ENCODE measurements around the gene B4GAT1.
A peak's percentile ranks its signal among the peaks of the same experiment; 100 is the strongest.
"Not testable (repeated sequence)": the region's sequence is repeated elsewhere in the genome, so short reads cannot be mapped to it uniquely, and the experiment has no call there.

The B4GAT1 gene

GRCh38 chr11:66363805-66364535, 16.5 kb upstream of the B4GAT1 start:
- peak; percentile 49 to 64 for DNase-seq (ENCODE audit: extremely low read depth in 1 of 2, low read depth in 1 of 2)

- DNase-seq (ENCODE audit: extremely low read depth in 1 of 2, low read depth in 1 of 2) = no peak
Observed at GRCh38 chr11:66363187-66363601, 15.8 kb upstream of the B4GAT1 start.

DNA sequence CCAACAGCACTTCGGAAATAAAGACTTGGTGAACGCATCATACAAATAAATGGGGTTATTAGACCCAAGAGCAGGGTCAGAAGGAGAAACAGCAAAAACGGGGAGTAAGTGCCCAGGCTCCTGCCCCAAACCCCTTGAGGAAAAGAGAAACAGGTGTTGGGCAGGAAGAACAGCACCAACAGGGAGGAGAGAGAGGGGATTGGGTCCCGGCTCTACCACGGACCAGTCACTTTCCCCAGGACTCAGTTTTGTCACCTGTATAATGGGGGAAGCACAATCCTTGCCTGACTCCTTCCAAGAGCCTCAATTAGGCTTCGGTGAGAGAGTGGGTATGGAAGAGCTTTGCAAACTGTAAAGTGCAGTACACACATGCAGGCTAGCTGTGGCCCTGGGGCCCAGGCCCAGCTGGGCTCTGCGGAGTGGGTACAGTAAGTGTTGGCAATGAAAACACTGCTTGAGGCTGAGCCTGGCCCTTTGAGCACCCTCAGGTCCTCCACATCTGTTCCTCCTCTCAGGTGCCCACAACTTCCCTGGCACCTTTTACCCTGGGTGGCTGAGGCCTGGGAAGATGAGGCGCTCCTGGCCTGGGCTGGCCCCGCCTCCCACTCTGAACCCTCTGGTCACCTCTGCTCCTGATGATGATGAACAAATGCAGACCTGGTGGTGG, 15.2 kb upstream of the B4GAT1 start:
- no peak for DNase-seq (ENCODE audit: extremely low read depth in 1 of 2, low read depth in 1 of 2)

DNA sequence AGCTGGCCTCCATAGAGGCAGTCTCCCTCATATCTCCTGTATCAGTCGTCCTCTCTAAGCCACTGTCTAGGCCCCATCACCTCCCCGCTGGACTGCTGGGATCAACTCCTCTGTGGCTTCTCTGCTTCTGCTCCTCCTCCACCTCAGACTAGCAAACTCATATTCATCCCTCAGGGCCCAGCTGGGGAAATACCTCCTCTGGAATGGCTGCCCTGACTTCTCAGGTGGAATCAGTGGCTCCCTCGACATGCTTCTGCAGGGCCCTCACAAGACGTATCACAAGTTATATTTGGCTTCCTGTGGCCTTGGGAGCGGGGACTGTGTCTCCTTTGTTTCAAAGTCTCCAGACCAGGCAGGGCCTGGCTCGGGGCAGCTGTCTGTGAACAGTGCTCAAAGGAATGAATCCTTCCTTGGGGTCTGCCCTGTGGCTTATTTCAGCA, 14.1 kb upstream of the B4GAT1 start:
- DNase-seq (ENCODE audit: extremely low read depth in 1 of 2, low read depth in 1 of 2) = no peak

DNA sequence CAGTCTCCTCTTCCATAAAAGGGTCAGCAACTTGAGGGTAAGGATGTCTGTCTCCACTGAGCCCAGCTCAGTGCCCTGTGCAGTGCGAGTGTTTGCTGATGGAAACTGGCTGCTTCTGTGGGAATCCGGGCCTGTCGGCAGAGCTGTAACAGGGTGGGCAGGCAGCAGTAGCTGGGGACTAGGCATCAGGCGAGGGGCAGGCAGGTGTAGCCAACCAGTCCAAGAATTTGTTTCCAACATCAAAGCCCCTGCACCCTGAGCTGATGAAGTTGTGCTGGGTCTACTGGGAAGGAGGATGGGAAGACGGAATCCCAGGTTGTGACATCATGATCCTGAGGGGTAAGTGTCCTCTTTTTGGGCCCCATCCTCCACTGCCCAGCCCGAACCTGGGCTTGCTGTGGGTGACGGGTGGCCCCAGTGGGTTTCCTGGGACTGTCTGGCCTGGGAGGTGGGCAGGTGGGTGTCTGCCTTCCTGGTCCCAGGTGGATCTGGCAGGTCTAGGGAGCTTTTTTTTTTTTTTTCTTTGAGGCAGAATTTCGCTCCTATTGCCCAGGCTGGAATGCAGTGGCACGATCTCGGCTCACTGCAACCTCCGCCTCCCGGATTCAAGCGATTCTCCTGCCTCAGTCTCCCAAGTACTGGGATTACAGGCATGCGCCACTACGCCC, 13.1 kb upstream of the B4GAT1 start:
- no peak for DNase-seq (ENCODE audit: extremely low read depth in 1 of 2, low read depth in 1 of 2)

DNA sequence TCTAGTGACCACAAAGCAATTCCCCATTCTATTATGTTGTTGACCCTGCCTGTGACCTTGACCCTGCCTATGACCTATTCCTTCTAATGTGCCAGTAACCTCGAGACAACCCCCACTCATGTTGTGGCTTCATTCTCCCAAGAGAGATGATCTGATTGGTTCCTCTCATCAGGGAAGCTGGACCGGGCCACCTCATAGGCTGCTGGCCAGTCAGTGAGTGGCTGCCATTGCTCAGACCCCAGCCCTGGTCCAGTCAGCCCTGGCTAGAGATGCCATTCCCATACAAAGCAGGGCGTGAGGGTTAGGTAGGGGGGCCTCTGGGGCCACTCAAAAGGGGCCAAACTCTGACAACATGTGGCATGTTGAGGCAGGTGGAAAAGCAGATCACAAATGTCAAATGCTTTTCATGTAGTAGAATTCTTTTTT, 12.2 kb upstream of the B4GAT1 start:
- no peak for DNase-seq (ENCODE audit: extremely low read depth in 1 of 2, low read depth in 1 of 2)

GRCh38 chr11:66350560-66351235, 3.3 kb upstream of the B4GAT1 start:
- not testable (repeated sequence) for DNase-seq (ENCODE audit: extremely low read depth in 1 of 2, low read depth in 1 of 2)

GRCh38 chr11:66349084-66349386, 1.6 kb upstream of the B4GAT1 start:
- no peak for DNase-seq (ENCODE audit: extremely low read depth in 1 of 2, low read depth in 1 of 2)

GRCh38 chr11:66346476-66347424, 679 bp downstream of the B4GAT1 start:
- DNase-seq (ENCODE audit: extremely low read depth in 1 of 2, low read depth in 1 of 2) = no peak

DNA sequence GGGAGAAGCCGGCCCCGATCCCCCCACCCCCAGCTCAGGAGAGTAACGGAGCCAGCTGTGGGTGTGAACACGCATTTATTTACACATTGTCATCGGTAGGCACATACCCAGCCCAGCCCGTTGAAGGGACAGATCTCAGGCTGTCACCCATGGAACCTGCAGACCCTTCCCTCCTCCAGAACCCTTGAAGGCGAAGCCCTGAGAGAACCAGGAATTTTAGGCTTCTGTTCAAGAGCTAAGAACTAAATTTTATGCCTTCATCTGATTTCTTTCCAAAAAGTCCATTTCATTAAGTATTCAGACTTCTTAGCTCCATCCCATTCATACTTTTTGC, 2.1 kb downstream of the B4GAT1 start:
- DNase-seq (ENCODE audit: extremely low read depth in 1 of 2, low read depth in 1 of 2) = no peak

- DNase-seq (ENCODE audit: extremely low read depth in 1 of 2, low read depth in 1 of 2) = peak; percentile 86 to 95
Observed at GRCh38 chr11:66344550-66345315, 2.7 kb downstream of the B4GAT1 start, which contains the start of gene BRMS1. TSS of gene BRMS1 (minus strand) at chr11:66345104. CDS start at chr11:66342234, 2,870 bp downstream.

DNA sequence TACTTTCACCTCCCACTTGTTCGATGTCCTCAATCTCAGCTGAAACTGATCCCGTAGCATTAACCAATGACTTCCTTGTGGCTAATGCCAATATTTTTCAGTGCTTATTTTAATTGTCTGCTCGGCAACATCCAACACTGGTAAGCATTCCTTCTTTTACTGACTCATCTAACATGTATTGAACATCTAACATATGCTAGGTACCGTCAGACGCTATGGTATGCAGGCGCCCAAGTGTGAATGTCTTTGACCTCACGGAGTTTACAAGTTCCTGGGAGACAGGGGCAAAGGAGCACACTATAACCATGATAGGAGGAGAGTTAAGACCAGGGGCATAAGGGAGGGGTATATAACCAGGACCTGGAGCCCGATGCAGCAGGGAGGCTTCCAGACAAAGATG, 4.3 kb downstream of the B4GAT1 start:
- DNase-seq (ENCODE audit: extremely low read depth in 1 of 2, low read depth in 1 of 2) = no peak

DNA sequence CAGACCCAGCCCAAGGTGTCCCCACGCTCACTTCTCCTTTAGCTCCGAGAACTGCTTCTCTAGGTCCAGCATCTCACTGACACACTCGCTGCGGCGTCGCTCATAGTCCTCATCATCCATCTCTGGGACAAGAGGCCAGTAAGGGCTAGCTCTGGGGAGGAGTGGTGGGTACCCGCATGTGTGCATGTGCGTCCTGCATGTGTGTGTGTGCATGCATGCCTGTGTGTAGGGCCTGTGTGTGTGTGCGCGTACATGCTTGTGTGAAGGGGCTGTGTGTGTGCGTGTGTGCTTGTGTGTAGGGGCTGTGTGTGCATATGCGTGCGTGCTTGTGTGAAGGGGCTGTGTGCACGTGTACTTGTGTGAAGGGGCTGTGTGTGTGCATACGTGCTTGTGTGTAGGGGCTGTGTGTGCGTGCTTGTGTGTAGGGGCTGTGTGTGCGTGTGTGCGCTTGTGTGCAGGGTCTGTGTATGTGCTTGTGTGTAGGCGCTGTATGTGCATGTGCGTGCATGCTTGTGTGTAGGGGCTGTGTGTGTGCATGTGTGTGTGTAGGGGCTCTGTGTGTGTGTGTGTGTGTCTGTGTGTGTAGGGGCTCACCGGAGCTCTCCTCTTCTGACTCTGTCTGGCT, 5.8 kb downstream of the B4GAT1 start:
- DNase-seq (ENCODE audit: extremely low read depth in 1 of 2, low read depth in 1 of 2) = no peak

DNA sequence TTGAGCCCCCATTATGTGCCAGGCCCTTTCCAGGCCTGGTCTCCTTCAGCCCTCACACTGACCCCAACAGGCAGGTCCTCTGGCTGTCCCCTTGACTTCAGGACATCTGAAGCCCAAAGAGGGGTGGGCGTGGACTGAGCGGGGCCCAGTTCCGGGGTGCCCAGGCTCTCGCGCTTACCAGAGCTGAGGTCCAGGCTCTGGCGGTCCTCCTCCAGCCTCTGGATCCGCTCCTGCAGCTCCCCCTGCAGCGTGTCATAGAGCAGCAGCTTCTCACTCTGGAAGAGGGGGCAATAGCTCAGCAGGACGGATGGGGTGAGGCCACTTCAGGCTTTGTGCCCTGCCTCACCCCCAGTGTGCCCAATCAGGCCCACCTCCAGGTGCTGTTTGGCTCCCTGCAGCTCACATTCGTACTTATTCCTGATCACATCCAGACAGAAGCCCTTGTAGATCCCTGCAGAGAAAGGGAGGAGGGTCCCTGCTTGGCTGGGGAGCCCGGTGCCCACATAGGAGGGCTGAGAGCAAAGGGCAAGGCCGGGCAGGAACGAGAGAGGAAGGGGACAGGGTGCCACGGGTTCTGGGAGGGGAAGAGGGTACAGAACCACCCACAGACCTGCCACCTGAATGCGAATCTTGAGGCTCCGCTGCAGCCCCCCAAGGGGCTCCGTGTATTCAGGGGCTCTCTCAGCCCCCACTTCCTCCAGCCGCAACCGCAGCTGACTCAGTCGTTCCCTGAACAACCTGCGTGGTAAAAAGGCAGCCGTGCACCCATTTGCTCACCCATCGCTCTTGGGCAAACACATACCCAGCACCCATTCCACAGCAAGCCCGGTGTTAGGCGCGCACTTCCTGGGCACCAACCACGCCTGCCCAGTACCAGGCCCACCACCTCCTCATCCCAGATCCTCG, 6.6 kb downstream of the B4GAT1 start:
- no peak for DNase-seq (ENCODE audit: extremely low read depth in 1 of 2, low read depth in 1 of 2)

DNA sequence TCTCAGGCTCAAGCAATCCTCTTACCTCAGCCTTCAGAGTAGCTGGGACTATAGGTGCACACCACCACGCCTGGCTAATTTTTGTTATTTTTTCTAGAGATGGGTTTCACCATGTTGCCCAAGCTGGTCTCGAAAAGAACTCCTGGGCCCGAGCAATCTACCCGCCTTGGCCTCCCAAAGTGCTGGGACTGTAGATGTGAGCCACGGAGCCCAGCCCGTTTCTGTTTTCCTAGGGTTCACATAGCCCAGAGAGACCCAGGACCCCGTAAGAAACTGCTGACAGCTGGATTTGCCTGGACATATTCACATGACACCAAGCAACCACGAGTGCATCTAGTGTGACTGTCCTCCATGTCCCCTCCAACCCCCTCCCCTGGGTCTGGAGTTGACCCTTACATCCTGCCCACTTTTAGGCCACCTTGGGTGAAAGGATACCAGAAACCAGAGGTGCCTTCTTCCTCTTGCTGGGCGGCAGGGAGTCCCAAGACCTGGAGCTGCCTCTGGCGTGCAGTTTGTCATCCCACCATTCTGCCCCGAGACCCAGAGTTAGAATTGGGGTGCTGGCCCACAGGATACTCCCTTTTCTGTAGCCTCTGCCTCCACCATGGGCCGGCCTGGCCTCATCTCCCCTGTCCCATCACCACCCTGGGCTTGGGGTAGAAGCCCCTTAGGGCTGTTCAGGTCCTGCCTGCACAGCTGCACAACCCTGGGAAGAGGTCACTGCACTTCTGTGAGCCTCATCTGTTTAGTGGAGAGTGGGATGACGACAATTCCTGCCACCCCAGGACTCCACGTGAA, 7.5 kb downstream of the B4GAT1 start:
- DNase-seq (ENCODE audit: extremely low read depth in 1 of 2, low read depth in 1 of 2) = no peak

DNA sequence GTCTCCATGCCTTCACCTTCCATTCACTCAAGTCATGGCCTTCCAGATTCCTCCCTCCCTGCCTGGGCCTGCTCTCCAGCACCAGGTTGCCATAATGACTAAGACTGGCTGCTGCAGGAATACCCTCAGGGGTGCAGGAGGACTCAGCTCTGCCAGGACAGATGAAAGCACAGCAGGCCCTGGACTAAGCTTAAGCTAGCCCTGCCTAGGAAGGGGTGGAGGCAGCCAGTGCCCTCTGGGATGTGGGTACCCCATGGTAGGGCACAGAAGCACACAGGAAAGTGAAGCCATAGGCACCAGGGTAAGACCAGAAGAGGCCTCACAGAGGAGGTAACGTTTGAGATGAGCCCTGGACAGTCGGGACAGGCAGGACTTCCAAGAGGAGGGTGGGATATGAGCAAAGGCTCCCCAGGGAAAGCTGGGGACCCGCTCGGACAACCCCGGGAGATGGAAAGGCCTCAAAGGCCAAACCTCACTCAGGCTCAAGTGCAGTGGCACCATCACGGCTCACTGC, 8.2 kb downstream of the B4GAT1 start:
- DNase-seq (ENCODE audit: extremely low read depth in 1 of 2, low read depth in 1 of 2) = no peak

Data from stimulated activated CD8-positive, alpha-beta memory T cell treated with anti-CD3 and anti-CD28 coated beads, Interleukin-7, amount 100 ng/mL, for 48 hours (primary cell).